Measurements from ENCODE around the gene HEXD.

The HEXD gene

DNA sequence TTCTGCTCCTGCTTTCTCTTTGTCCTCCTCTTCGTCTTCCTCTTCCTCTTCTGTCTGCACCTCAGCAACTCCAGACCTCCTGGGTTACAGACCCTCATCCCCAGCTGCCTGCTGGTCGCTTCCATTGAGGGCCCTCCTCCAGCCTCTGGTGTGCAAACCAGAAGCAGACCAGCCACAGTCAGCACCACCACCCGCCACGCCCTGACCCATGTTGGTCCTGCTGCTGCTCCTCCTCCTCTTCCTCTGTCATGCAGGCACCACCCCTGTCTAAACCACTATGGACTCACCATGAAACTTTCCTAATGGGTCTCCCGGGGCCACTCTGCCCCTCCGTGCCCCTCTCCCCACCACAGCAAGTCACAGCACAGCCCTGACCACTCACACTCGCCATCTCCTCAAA lies 11.7 kb downstream of the HEXD start:
- no peak overlapping the region for H3K4me3 ChIP-seq (ENCODE audit: low read depth, low read length)
- CTCF ChIA-PET: interaction anchor here (1.3 to 1.7 kb wide), 2 partner anchors 8 to 13 kb away, joined by 3 to 4 read pairs; no protein-coding TSS in a partner anchor
- POLR2A ChIA-PET: no interaction called here
- DNase-seq (ENCODE audit: low read depth, low spot score): no peak
- TF ChIP-seq CTCF (IDR thresholded peaks at IDR 0.05; ENCODE audit: insufficient read depth, low read length, missing control alignments): no peak

DNA sequence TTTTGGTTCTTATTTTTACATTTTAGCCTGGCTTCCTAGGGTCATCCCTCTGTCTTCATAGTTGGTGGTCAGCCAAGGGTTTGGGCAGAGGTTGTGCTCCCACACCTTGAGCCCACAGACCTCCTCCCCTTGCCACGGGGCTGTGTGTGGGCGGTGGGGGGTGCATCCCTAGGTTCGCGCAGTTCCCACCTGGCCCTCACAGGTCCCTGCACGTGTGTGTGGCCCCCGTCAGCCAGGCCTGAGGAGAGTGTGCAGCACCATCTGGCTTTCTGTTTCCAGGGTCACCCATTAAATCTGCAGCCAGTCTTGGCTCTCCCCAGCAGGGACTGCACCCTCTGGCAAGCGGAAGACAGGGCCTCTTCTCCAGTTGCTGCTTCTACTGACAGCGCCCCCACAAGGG lies 13.9 kb downstream of the HEXD start:
- no peak for TF ChIP-seq CTCF (IDR thresholded peaks at IDR 0.05; ENCODE audit: insufficient read depth, low read length, missing control alignments)
- no peak overlapping the region for H3K4me3 ChIP-seq (ENCODE audit: low read depth, low read length)
- ChIA-PET POLR2A (no interaction called here), CTCF (interaction anchor here (0.7 kb wide), 1 partner anchor 12 kb away, joined by 4 read pairs; no protein-coding TSS in a partner anchor)
- DNase-seq (ENCODE audit: low read depth, low spot score): no peak

GRCh38 chr17:82433560-82434215 lies 15.5 kb downstream of the HEXD start:
- H3K4me3 ChIP-seq (ENCODE audit: low read depth, low read length): no peak overlapping the region
- POLR2A ChIA-PET: no interaction called here
- no peak for TF ChIP-seq CTCF (IDR thresholded peaks at IDR 0.05; ENCODE audit: insufficient read depth, low read length, missing control alignments)
- CTCF ChIA-PET: interaction anchor here (0.9 to 1.2 kb wide), 2 partner anchors 11 to 120 kb away, joined by 5 read pairs; no protein-coding TSS in a partner anchor
- no peak for DNase-seq (ENCODE audit: low read depth, low spot score)

GRCh38 chr17:82434216-82434565 lies 16.0 kb downstream of the HEXD start:
- TF ChIP-seq CTCF (IDR thresholded peaks at IDR 0.05; ENCODE audit: insufficient read depth, low read length, missing control alignments): no peak
- ChIA-PET POLR2A (no interaction called here), CTCF (interaction anchor here (0.9 to 1.2 kb wide), 3 partner anchors 10 to 119 kb away, joined by 3 to 5 read pairs (median 5); no protein-coding TSS in a partner anchor)
- H3K4me3 ChIP-seq (ENCODE audit: low read depth, low read length): no peak overlapping the region
- no peak for DNase-seq (ENCODE audit: low read depth, low spot score)

- CTCF ChIA-PET: interaction anchor here (1.1 kb wide), 2 partner anchors 11 to 13 kb away, joined by 3 to 5 read pairs; no protein-coding TSS in a partner anchor
- POLR2A ChIA-PET: no interaction called here
- no peak for DNase-seq (ENCODE audit: low read depth, low spot score)
- TF ChIP-seq CTCF (IDR thresholded peaks at IDR 0.05; ENCODE audit: insufficient read depth, low read length, missing control alignments): no peak
- H3K4me3 ChIP-seq (ENCODE audit: low read depth, low read length): no peak overlapping the region
These were observed 17.0 kb downstream of the HEXD start for GRCh38 chr17:82435103-82435502.

GRCh38 chr17:82435601-82436583 lies 17.7 kb downstream of the HEXD start:
- DNase-seq (ENCODE audit: low read depth, low spot score): no peak
- no peak for TF ChIP-seq CTCF (IDR thresholded peaks at IDR 0.05; ENCODE audit: insufficient read depth, low read length, missing control alignments)
- ChIA-PET CTCF (interaction anchor here (1.1 kb wide), 1 partner anchor 14 kb away, joined by 5 read pairs; no protein-coding TSS in a partner anchor), POLR2A (no interaction called here)
- no peak overlapping the region for H3K4me3 ChIP-seq (ENCODE audit: low read depth, low read length)

Measured in AG04449 (cell line).